ENCODE results near the gene ARID4A. TPM values are rescaled to one million over a fixed set of nuclear protein-coding genes. Genes with fewer than 3 reads are reported as not detected.

ARID4A gene
- total and polyA plus RNA-seq, 2 of the 13 experiments (the other 11 are each of a cell fraction or from before 2014, with no cell fraction given), result 7.2 to 9.7 TPM

GRCh38 chr14:58283730-58284129 is 14.6 kb upstream of the ARID4A start (continued):
- TF ChIP-seq, protein P1, sequence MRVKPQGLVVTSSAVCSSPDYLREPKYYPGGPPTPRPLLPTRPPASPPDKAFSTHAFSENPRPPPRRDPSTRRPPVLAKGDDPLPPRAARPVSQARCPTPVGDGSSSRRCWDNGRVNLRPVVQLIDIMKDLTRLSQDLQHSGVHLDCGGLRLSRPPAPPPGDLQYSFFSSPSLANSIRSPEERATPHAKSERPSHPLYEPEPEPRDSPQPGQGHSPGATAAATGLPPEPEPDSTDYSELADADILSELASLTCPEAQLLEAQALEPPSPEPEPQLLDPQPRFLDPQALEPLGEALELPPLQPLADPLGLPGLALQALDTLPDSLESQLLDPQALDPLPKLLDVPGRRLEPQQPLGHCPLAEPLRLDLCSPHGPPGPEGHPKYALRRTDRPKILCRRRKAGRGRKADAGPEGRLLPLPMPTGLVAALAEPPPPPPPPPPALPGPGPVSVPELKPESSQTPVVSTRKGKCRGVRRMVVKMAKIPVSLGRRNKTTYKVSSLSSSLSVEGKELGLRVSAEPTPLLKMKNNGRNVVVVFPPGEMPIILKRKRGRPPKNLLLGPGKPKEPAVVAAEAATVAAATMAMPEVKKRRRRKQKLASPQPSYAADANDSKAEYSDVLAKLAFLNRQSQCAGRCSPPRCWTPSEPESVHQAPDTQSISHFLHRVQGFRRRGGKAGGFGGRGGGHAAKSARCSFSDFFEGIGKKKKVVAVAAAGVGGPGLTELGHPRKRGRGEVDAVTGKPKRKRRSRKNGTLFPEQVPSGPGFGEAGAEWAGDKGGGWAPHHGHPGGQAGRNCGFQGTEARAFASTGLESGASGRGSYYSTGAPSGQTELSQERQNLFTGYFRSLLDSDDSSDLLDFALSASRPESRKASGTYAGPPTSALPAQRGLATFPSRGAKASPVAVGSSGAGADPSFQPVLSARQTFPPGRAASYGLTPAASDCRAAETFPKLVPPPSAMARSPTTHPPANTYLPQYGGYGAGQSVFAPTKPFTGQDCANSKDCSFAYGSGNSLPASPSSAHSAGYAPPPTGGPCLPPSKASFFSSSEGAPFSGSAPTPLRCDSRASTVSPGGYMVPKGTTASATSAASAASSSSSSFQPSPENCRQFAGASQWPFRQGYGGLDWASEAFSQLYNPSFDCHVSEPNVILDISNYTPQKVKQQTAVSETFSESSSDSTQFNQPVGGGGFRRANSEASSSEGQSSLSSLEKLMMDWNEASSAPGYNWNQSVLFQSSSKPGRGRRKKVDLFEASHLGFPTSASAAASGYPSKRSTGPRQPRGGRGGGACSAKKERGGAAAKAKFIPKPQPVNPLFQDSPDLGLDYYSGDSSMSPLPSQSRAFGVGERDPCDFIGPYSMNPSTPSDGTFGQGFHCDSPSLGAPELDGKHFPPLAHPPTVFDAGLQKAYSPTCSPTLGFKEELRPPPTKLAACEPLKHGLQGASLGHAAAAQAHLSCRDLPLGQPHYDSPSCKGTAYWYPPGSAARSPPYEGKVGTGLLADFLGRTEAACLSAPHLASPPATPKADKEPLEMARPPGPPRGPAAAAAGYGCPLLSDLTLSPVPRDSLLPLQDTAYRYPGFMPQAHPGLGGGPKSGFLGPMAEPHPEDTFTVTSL (CRISPR knock-in tag; IDR thresholded peaks at IDR 0.05; ENCODE audit: borderline replicate concordance), result peak; percentile 59; the same call in 1 of the 2 replicates
- TF ChIP-seq TBX2 (CRISPR knock-in tag; IDR thresholded peaks at IDR 0.05; ENCODE audit: borderline replicate concordance) (no peak), STAG1 (CRISPR knock-in tag; IDR thresholded peaks at IDR 0.05) (no peak), RFX5 (IDR thresholded peaks at IDR 0.05; ENCODE audit: low read depth, low read length) (no peak), ARID5B (CRISPR knock-in tag; IDR thresholded peaks at IDR 0.05) (peak; percentile 61), CEBPG (CRISPR knock-in tag; IDR thresholded peaks at IDR 0.05) (peak; percentile 95), KDM3A (CRISPR knock-in tag; IDR thresholded peaks at IDR 0.05; ENCODE audit: low read depth) (no peak), HES4 (CRISPR knock-in tag; IDR thresholded peaks at IDR 0.05; ENCODE audit: borderline replicate concordance) (no peak), ELK4 (CRISPR knock-in tag; IDR thresholded peaks at IDR 0.05; ENCODE audit: borderline replicate concordance) (no peak), CEBPB (IDR thresholded peaks at IDR 0.05; ENCODE audit: borderline replicate concordance, low read depth, low read length) (peak; percentile 96), ZKSCAN8 (CRISPR knock-in tag; IDR thresholded peaks at IDR 0.05; ENCODE audit: borderline replicate concordance) (no peak), ZNF792 (CRISPR knock-in tag; IDR thresholded peaks at IDR 0.05) (no peak), XBP1 (CRISPR knock-in tag; IDR thresholded peaks at IDR 0.05) (no peak)
- TF ChIP-seq, protein P2, sequence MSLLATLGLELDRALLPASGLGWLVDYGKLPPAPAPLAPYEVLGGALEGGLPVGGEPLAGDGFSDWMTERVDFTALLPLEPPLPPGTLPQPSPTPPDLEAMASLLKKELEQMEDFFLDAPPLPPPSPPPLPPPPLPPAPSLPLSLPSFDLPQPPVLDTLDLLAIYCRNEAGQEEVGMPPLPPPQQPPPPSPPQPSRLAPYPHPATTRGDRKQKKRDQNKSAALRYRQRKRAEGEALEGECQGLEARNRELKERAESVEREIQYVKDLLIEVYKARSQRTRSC (CRISPR knock-in tag; IDR thresholded peaks at IDR 0.05; ENCODE audit: low read depth), result no peak
- TF ChIP-seq, protein P3, sequence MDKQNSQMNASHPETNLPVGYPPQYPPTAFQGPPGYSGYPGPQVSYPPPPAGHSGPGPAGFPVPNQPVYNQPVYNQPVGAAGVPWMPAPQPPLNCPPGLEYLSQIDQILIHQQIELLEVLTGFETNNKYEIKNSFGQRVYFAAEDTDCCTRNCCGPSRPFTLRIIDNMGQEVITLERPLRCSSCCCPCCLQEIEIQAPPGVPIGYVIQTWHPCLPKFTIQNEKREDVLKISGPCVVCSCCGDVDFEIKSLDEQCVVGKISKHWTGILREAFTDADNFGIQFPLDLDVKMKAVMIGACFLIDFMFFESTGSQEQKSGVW (CRISPR knock-in tag; IDR thresholded peaks at IDR 0.05; ENCODE audit: borderline replicate concordance), result no peak

All from HepG2 (cell line).